Dermis lymphatic vessel endothelial cell (primary cell): Measurements from ENCODE around the gene NLN. TPM values are rescaled to one million over a fixed set of nuclear protein-coding genes. Genes with fewer than 3 reads are reported as not detected.

Experiments used
- total RNA-seq: library from RNA; depleted of rRNA; stranded (reverse); fragments of >200 nt; gene quantifications from 2 replicates; pipeline ENCODE4 v1.2.1, GENCODE V29; 2014

NLN gene
- total RNA-seq = 23.2 and 34.1 TPM in 2 replicates

GRCh38 chr5:65721720-65722574, at the start of gene NLN, which contains the start of gene SGTB:
Gene NLN (plus strand): TSS chr5:65722205. CDS start chr5:65722374, 169 bp downstream.
Gene SGTB (minus strand): TSS chr5:65722109. CDS start chr5:65720807, 1,302 bp downstream.

Other genes starting within 250 kb of the NLN start
- gene ADAMTS6, start 240.3 kb upstream of the NLN start, total RNA-seq = 46.9 and 47.2 TPM in 2 replicates
- gene CENPK, start 159.0 kb upstream of the NLN start, total RNA-seq = 4.2 and 4.9 TPM in 2 replicates
- 31.9 and 44.4 TPM in 2 replicates for gene PPWD1, start 158.9 kb upstream of the NLN start, total RNA-seq
- 24.9 and 32.6 TPM in 2 replicates for gene TRIM23, start 97.9 kb upstream of the NLN start, total RNA-seq
- 3.3 and 3.8 TPM in 2 replicates for gene SHLD3, start 97.2 kb upstream of the NLN start, total RNA-seq
- 29.3 and 29.9 TPM in 2 replicates for gene TRAPPC13, start 97.2 kb upstream of the NLN start, total RNA-seq
- 9.1 and 10.0 TPM in 2 replicates for gene SGTB, start 96 bp upstream of the NLN start, total RNA-seq
- 75.4 and 81.0 TPM in 2 replicates for gene ERBIN, start 204.4 kb downstream of the NLN start, total RNA-seq